Suprapubic skin (tissue), 4 donors: ENCODE results near the gene UBE2D2.

Experiments used
- CTCF ChIP-seq, 2 donors: fragments of 200-600 bp in 1 of 2; fragments of 450-650 bp in 1 of 2; sonication (generic) in 1 of 2; IDR thresholded peaks; one replicate each; pipeline ENCODE4 v1.5.1; 2016 to 2019; ENCODE audit warnings: antibody characterized with exemption in 2 of 2, mild to moderate bottlenecking in 1 of 2, moderate library complexity in 1 of 2
- EP300 ChIP-seq: sonication (generic); formaldehyde crosslinking; IDR thresholded peaks from one replicate; pipeline ENCODE4 v1.6.1; 2017; ENCODE audit warnings: antibody characterized with exemption
- POLR2A ChIP-seq, 2 donors: fragments of 450-650 bp; IDR thresholded peaks; one replicate each; pipeline ENCODE4 v1.6.1; 2017; ENCODE audit warnings: antibody characterized with exemption in 2 of 2, mild to moderate bottlenecking in 2 of 2, moderate library complexity in 2 of 2
- POLR2AphosphoS5 ChIP-seq, 3 donors: sonication (generic); formaldehyde crosslinking; IDR thresholded peaks; one replicate each; pipeline ENCODE4 v1.6.1; 2017; ENCODE audit warnings: antibody characterized with exemption in 3 of 3

DNA sequence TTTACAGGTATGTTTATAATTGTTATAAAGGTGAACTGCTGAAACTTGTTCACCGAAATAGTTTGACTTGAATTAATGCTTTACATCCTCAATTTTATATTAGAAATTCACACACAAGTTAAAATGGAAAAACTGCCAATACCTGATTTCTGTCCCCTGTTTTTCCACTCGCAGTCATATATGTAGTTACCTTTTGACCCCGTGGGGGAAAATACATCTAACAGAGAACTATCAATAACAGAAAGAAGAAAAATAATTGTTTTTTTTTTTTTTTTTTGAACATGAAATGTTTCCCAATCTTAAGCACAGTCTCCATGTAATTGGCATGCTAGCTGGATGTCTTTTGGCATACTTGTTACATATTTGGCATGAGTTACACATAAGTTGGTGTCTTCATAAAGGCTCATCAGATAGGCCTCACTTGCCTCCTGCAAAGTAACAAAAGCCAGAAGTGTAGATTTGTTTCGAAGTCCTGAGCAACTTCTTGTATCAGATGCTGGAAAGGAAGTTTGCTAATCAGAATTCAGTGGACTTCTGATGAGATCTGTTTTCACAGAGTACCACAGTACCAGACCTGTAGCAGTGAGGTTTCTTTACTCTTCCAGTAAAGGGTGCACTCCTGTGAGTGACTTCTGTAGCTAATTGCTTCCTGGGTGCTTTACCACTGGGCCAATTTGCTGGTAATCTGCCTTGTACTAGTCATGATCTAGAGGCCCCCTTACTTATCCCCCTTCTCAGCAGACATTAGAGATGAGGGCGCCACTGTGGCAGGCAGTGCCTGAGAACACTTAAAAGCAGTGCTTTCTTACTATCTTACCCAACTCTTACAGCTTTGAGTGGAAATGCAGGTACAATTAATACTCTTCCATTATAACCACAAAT lies 50.8 kb downstream of the UBE2D2 start:
- TF ChIP-seq CTCF (IDR thresholded peaks at IDR 0.05) (no peak), EP300 (no peak), POLR2A (IDR thresholded peaks at IDR 0.05) (no peak), POLR2AphosphoS5 (IDR thresholded peaks at IDR 0.05) (no peak)
